Mammary epithelial cell (primary cell): ENCODE measurements around the gene CCDC116.

ENCODE experiments used
- EZH2 ChIP-seq: IDR thresholded peaks from 2 replicates; pipeline ENCODE4 v1.6.1; 2012; ENCODE audit warnings: low read length, inconsistent platforms, borderline replicate concordance
- TF ChIP-seq, protein P1 (sequence below), 2 donors: IDR thresholded peaks in 1 of 2; conservative IDR thresholded peaks in 1 of 2; 2 replicates each; pipeline ENCODE4 v1.5.1; 2011 to 2012; ENCODE audit warnings: inconsistent platforms in 2 of 2, low read length in 2 of 2, mild to moderate bottlenecking in 2 of 2, control low read depth in 1 of 2, low read depth in 1 of 2; ENCODE audit not compliant: insufficient read depth in 1 of 2; ENCODE audit errors: extremely low read depth in 1 of 2

DNA sequence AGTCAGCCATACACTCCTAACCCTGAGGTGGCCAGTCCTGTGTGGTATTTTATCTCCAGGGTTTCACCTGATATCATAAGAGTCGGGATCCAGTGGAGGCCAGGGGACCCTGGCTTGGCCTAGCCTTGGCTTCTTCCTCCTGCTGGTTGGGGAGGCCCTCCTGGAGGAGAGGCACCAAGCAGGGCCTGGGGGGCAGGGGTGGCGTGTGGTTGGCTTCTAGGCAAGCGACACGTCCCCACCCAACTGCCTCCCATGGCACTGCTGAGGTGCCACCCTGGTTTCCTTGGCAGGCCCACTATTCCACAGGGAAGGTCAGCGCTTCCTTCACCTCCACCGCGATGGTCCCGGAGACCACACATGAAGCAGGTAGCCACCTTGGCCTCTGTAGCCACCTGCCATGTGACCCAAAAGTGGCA lies 53.6 kb downstream of the CCDC116 start:
- TF ChIP-seq, protein P1, sequence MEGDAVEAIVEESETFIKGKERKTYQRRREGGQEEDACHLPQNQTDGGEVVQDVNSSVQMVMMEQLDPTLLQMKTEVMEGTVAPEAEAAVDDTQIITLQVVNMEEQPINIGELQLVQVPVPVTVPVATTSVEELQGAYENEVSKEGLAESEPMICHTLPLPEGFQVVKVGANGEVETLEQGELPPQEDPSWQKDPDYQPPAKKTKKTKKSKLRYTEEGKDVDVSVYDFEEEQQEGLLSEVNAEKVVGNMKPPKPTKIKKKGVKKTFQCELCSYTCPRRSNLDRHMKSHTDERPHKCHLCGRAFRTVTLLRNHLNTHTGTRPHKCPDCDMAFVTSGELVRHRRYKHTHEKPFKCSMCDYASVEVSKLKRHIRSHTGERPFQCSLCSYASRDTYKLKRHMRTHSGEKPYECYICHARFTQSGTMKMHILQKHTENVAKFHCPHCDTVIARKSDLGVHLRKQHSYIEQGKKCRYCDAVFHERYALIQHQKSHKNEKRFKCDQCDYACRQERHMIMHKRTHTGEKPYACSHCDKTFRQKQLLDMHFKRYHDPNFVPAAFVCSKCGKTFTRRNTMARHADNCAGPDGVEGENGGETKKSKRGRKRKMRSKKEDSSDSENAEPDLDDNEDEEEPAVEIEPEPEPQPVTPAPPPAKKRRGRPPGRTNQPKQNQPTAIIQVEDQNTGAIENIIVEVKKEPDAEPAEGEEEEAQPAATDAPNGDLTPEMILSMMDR (conservative IDR thresholded peaks at IDR 0.05 in 1 of 2, IDR thresholded peaks at IDR 0.05 in 1 of 2; ENCODE audit: extremely low read depth in 1 of 2, insufficient read depth in 1 of 2, low read depth in 1 of 2, low read length in 2 of 2): no peak
- no peak for TF ChIP-seq EZH2
